Urinary bladder (tissue), 4 donors: ENCODE results near the gene SP5. TPM values are rescaled to one million over a fixed set of nuclear protein-coding genes. Genes with fewer than 3 reads are reported as not detected.
"Not testable (repeated sequence)": the region's sequence is repeated elsewhere in the genome, so short reads cannot be mapped to it uniquely, and the experiment has no call there.

ENCODE experiments used
- DNase-seq: peaks from one replicate; pipeline ENCODE4 v3.0.0-alpha.2; 2015; ENCODE audit errors: extremely low spot score
- H3K27ac ChIP-seq: one replicate; pipeline ENCODE4 v1.5.1; 2013; ENCODE audit warnings: low read depth, mild to moderate bottlenecking, moderate library complexity
- H3K36me3 ChIP-seq: one replicate; pipeline ENCODE4 v1.6.1; 2013; ENCODE audit warnings: mild to moderate bottlenecking, moderate library complexity; ENCODE audit not compliant: insufficient read depth
- H3K4me1 ChIP-seq: one replicate; pipeline ENCODE4 v1.6.1; 2013; ENCODE audit warnings: mild to moderate bottlenecking, moderate library complexity; ENCODE audit not compliant: insufficient read depth
- H3K4me3 ChIP-seq: one replicate; pipeline ENCODE4 v1.5.1; 2013; ENCODE audit warnings: low read depth, low read length
- WGBS: extraction: QIAGEN DNeasy Blood & Tissue Kit; methylation state at CpG from one replicate; pipeline ENCODE4 v1.1.7; 2013; 5-methylcytosine and 5-hydroxymethylcytosine counted together
- polyA plus RNA-seq: library from polyadenylated mRNA; stranded (reverse); fragments of 200-250 nt; gene quantifications from one replicate; pipeline ENCODE4 v1.2.3, GENCODE V29; 2013
- total RNA-seq: library from RNA; depleted of rRNA; stranded (reverse); fragments of >200 nt; gene quantifications from one replicate; pipeline ENCODE4 v1.2.3, GENCODE V29; 2014
- donor health status: healthy with polysubstance abuse.
- donor health status: healthy.

Gene SP5
- total and polyA plus RNA-seq, 2 donors: 0.42 to 2.8 TPM

DNA sequence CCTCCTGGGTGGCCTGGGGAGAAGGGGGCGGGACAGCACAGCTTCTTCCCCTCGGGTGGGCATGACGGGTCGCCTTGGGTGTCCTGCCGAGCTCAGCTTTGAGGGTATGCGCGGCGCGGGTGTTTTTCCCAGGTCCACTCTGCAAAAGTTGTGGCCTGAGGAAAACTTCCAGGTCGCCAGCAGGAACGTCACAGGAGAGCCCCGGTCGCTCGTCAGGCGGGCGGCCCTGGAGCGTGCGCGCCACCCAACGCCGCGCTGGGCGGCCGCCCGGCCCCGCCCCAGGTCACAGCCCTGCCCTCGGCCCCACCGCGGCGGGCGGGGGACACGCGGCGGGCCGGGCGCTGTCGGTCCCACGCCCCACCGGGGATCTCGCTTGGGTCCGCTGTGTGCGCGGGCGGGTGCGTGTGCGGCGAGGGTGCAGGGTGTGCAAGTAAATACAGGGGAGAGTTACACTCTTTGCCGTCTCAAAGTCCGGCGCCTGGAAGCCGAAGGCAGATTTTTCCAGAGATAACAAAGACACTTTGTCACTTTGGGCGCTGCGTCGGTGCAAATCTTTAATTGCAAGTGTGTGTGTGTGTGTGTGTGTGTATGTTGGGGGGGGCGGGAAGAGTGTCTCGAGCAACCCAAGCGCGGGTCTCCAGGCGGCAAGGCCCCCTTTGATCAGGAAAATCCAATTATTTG, 616 bp upstream of the SP5 start:
- H3K27ac ChIP-seq: peak overlapping the region; percentile 42
- WGBS: under 1% methylated on average over 59 of the region's 59 CpGs
- peaks cover 6% of the 10 kb centered on the region for H3K4me1 ChIP-seq
- DNase-seq: no peak
- peak overlapping the region; percentile 50 for H3K4me3 ChIP-seq
- H3K36me3 ChIP-seq: no peaks in the 10 kb centered on the region

DNA sequence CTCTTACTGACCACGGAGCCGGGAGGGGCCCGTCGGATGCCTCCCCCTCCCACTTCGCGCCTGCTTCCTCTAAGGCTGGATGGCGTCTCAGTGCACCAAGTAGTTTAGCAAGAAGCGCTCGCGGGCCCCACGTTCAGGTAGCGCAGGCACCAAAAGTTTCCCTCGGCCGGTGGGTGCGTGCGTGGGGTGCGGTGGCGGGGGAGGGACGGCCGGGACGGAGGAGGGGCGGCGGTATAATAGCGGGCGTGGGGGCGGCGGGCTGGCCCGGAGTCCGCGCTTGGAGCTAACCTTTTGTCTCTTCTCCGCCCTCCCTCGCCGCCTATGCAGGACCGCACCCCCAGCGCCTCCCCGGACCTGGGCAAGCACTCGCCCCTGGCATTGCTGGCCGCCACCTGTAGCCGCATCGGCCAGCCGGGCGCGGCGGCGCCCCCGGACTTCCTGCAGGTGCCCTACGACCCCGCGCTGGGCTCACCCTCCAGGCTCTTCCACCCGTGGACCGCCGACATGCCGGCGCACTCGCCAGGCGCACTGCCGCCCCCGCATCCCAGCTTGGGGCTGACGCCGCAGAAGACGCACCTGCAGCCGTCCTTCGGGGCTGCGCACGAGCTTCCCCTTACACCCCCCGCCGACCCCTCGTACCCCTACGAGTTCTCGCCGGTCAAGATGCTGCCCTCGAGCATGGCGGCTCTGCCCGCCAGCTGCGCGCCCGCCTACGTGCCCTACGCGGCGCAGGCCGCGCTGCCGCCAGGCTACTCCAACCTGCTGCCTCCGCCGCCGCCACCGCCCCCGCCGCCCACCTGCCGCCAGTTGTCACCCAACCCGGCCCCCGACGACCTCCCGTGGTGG, 1.0 kb downstream of the SP5 start:
- no peaks in the 10 kb centered on the region for H3K36me3 ChIP-seq
- WGBS: 3% methylated on average over 95 of the region's 95 CpGs
- H3K4me1 ChIP-seq: peaks cover 6% of the 10 kb centered on the region
- peak overlapping the region; percentile 50 for H3K4me3 ChIP-seq
- DNase-seq: no peak
- H3K27ac ChIP-seq: no peak overlapping the region

DNA sequence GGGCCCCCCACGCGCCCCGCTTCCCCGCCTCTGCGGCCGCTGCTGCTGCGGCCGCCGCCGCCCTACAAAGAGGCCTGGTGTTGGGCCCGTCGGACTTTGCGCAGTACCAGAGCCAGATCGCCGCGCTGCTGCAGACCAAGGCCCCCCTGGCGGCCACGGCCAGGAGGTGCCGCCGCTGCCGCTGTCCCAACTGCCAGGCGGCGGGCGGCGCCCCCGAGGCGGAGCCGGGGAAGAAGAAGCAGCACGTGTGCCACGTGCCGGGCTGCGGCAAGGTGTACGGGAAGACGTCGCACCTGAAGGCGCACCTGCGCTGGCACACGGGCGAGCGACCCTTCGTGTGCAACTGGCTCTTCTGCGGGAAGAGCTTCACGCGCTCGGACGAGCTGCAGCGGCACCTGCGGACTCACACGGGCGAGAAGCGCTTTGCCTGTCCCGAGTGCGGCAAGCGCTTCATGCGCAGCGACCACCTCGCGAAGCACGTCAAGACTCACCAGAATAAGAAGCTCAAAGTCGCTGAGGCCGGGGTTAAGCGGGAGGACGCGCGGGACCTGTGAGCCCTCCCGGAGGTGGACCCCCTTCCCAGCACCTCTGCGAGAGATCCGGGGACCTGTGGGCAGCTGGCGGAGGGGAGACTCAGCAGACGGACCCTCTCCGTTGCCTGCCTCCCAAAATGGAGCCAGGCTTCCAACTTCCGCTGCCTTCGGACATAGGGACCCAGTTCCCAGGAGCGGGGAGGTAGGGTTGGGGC, 1.9 kb downstream of the SP5 start:
- WGBS: 11% methylated on average over 74 of the region's 74 CpGs
- no peak overlapping the region for H3K27ac ChIP-seq
- H3K4me3 ChIP-seq: peak overlapping the region; percentile 50

DNA sequence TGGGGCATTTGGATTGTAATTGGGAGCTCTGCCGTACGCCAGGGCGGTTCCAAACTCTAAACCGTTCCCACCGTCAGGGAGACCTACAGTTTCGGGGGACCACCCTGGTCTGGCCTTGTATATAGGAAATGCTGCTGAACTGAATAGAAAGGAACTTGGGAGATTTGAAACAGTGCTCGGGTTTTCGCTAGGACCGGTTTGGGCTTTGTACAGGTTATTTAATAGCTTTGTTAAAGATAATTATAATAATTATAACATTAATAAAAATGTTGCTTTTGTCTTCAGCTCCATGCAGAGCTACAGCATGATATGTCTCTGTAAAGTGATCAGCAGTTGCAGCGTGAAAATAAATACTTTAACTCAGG, 2.4 kb downstream of the SP5 start:
- Histone ChIP-seq H3K4me3 (peak overlapping the region; percentile 50), H3K4me1 (peaks cover 6% of the 10 kb centered on the region), H3K27ac (no peak overlapping the region), H3K36me3 (no peaks in the 10 kb centered on the region)
- no peak for DNase-seq
- 34% methylated on average over 10 of the region's 10 CpGs for WGBS

More for the DNA sequence above, 1.9 kb downstream of the SP5 start:
- H3K4me1 ChIP-seq: peaks cover 6% of the 10 kb centered on the region
- DNase-seq: no peak
- H3K36me3 ChIP-seq: no peaks in the 10 kb centered on the region

DNA sequence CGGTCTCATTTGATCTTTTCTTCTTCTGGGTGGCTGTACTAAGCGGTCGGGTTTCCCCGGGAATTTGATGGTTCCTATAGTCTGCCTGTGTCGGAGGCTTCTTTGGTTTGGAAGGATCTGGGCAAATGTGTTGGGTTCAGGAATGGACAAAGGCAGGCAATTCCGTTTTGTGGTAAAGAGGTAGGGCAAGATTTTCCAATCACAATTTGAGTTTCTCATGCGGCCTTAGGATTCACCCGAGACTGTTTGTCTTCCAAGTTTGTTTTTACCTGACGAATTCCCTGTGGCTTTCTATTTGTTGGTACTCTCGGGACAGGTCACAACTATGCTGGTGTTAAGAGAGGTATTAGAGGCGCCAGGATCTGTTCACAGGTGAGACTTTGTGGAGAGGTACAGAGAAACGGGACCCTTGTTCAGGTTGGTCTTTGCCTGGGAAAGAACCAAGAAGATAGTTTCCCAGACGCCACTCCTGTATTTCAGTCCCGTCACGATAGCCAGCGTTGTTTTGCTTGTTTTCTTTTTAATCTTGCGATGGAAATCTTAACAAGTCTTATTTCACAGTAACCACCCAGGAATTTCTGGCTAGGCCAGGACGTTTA, 3.0 kb downstream of the SP5 start:
- Histone ChIP-seq H3K4me1 (peaks cover 6% of the 10 kb centered on the region), H3K27ac (no peak overlapping the region), H3K36me3 (no peaks in the 10 kb centered on the region), H3K4me3 (peak overlapping the region; percentile 20)
- DNase-seq: no peak
- WGBS: 41% methylated on average over 18 of the region's 18 CpGs

DNA sequence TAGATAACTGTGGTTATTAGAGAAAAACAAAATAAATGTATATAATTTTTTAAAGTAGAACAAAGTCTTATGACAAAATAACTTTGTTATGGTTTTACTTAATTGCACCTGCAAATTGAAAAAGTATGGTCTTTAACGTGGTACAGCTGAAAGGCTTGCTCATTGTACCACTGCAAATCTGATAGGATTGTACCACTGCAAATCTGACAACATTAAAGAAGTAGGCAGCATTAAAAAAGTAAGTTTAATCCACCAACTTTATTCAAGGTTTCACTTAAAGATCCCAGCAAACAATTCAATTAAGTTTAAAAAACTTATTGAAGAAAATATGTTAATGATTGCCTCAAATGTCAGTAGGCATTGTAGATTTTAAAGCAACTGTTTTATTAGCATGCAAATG, 4.7 kb downstream of the SP5 start:
- no peak for DNase-seq
- no peak overlapping the region for H3K4me3 ChIP-seq
- no peaks in the 10 kb centered on the region for H3K36me3 ChIP-seq
- WGBS: 47% methylated on average over 1 of the region's 1 CpG
- H3K4me1 ChIP-seq: peaks cover 4% of the 10 kb centered on the region
- no peak overlapping the region for H3K27ac ChIP-seq

DNA sequence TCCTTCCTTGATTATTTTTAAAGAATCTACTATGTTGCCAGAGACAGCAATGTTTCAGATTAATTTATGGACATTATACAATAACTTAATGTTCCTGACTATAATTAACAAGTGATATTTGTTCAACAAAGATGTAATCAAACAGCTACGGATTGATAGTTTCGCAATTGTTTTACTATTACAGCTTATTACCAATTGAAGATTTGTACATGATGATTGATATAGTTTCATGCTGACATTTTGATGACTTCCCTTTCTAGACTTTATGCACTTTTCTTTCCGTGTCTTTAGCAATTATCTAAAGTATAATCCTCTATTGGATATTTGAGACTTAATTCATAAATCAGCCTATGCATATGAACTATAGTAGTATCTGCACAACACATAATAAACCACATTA, 6.5 kb downstream of the SP5 start:
- 79% methylated on average over 3 of the region's 3 CpGs for WGBS
- no peak overlapping the region for H3K4me3 ChIP-seq
- H3K4me1 ChIP-seq: peaks cover 1% of the 10 kb centered on the region
- H3K27ac ChIP-seq: no peak overlapping the region
- H3K36me3 ChIP-seq: no peaks in the 10 kb centered on the region
- DNase-seq: no peak

DNA sequence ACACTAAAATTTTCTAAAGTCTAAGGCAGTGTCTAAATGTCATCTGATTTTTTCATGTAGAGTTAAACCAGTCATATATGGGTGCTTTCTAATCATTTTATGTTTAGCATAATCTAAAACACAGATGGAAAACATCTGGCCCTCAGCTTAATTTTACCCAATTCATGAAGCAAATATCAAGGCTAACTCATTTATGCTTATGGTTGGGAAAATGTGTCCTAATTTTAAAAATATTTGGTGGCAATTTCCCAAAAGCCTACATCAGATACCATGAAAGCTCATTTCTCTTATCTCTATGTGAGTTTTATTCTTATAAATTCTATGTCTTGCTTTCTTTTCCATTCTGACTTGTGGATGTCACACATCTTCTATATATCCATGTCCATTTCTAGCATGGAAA, 7.2 kb downstream of the SP5 start:
- no peaks in the 10 kb centered on the region for H3K36me3 ChIP-seq
- DNase-seq: no peak
- H3K4me1 ChIP-seq: no peaks in the 10 kb centered on the region
- no peak overlapping the region for H3K4me3 ChIP-seq
- no peak overlapping the region for H3K27ac ChIP-seq

DNA sequence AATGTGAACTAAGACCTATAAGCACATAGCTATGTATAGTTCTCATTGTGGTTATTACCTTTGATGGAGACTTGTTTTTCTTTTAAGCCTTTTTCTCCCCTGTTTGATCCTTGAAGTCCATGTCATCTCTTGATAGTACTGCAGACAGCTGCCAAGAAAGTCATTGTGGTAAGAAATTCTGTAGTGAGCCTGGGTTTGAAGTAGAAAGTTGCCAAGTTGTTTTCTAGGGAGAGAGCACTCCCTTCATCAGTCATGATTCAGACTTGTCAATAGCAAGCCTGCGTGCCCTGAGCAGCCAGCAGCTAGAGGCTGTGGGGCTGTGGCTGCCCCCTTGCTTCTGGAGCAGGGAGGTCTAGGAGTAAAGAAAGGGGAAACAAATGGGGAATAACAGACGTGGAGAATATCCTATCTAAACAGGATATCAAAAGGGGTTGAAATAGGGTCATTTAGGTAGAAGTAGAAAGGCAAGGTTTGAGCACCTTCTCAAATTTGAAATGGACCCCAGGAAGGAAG, 8.4 kb downstream of the SP5 start:
- Histone ChIP-seq H3K4me3 (no peak overlapping the region), H3K27ac (no peak overlapping the region), H3K36me3 (no peaks in the 10 kb centered on the region), H3K4me1 (no peaks in the 10 kb centered on the region)
- no peak for DNase-seq
- 58% methylated on average over 2 of the region's 2 CpGs for WGBS

DNA sequence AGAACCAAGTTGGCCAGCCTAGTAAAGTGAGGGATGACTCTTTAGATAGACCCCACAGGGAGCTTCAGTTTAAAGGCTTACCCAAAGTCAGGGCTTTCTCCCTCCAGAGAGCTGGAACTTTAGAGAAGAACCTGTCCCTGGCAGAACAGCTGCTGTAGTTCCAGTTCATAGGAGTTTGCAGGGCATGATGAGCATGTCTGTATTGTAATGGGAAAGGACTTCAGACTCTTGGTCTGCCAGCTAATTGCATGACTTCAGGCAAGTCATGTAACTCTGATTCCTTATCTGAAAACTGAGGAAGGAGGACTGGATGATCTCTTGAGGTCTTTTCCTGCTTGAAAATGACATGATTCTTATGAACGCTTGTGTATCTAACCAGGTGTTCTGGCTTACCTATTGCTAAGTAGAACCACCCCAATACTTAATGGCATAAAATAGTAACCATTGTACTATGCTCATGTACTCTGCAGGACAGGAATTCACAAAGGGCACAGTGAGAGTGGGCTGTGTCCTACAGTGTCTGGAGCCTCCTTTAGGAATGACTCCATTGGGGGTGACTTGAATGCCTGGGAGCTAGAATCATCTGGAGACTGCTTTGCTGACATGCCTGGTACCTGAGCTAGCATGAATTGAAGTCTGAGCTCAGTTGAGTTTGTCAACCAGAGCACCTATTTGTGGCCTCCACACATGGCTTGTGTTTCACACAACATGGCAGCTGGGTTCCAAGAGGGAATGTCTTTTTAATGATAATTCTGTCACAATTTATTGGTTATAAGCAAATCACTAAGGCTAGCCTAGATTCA, 18.9 kb downstream of the SP5 start:
- Histone ChIP-seq H3K4me1 (no peaks in the 10 kb centered on the region), H3K27ac (no peak overlapping the region), H3K36me3 (no peaks in the 10 kb centered on the region), H3K4me3 (no peak overlapping the region)
- 1% methylated on average over 1 of the region's 1 CpG for WGBS
- DNase-seq: no peak

DNA sequence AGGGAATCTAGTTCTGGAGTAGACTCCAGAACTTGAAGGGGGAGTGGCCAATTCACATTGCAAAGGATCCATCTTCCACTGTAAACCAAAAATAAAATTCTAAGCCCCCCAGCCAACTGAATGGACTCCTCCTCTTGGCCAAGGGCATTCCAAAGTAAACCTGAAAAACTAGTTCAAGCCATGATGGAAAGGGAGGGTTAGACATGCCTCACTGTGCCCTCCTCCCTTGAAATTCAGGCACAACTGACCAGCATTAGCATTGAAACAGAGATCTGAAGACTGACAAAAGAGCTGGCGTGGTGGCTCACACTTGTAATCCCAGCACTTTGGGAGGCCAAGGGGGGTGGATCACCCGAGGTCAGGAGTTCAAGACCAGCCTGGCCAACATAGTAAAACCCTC, 19.5 kb downstream of the SP5 start:
- not testable (repeated sequence) for H3K36me3 ChIP-seq, H3K4me3 ChIP-seq, H3K27ac ChIP-seq, DNase-seq, H3K4me1 ChIP-seq
- WGBS: 76% methylated on average over 2 of the region's 2 CpGs

DNA sequence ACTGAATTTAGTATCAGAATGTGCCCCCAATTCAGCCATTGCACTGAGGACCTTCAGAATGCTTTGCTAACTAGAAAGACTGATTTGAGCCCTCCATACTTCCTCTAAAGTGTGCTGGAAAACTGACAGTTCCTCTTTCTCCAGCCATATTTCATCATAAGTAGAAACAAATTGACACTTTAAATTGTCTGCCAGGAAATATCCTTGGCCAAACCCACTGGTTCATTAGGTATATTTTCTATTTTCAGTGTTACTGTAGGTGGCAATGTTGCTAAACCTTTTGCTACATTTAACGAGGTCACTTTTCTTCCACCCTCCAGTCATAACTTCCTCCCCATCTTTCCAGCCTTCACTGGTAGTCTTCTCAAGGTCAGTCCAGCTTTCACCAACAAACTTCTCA, 21.5 kb downstream of the SP5 start:
- Histone ChIP-seq H3K36me3 (no peaks in the 10 kb centered on the region), H3K27ac (no peak overlapping the region), H3K4me1 (no peaks in the 10 kb centered on the region), H3K4me3 (no peak overlapping the region)
- no peak for DNase-seq
- 63% methylated on average over 1 of the region's 1 CpG for WGBS

DNA sequence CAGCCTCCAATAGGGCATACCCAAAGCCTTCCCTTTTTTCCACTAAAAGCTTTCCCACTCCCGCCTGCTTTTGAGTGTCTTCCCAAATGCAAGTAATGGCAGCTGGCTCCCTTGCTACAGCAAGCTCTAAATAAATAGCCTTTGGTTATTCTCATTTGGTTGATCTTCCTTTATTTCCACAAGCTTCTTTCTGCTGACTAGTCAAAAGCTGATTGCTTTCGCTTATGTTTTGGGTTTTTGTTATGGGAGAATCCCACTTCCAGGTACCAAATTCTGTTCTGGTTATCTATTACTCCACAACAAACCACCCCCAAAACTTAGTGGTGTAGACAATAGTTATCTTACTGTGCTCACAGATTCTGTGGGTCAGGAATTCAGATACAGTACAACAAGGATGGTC, 22.3 kb downstream of the SP5 start:
- no peak for DNase-seq
- H3K4me3 ChIP-seq: no peak overlapping the region
- no peak overlapping the region for H3K27ac ChIP-seq
- H3K4me1 ChIP-seq: no peaks in the 10 kb centered on the region
- 94% methylated on average over 2 of the region's 2 CpGs for WGBS
- no peaks in the 10 kb centered on the region for H3K36me3 ChIP-seq
